Stimulated activated CD8-positive, alpha-beta memory T cell treated with anti-CD3 and anti-CD28 coated beads, Interleukin-15, amount 100 ng/mL, for 4 hours (primary cell): Measurements from ENCODE around the gene PLK2.

Experiments
- DNase-seq, 2 donors: peaks; one replicate each; pipeline ENCODE4 v3.0.0-alpha.2; 2020; ENCODE audit warnings: low read depth in 2 of 2

The PLK2 gene

DNA sequence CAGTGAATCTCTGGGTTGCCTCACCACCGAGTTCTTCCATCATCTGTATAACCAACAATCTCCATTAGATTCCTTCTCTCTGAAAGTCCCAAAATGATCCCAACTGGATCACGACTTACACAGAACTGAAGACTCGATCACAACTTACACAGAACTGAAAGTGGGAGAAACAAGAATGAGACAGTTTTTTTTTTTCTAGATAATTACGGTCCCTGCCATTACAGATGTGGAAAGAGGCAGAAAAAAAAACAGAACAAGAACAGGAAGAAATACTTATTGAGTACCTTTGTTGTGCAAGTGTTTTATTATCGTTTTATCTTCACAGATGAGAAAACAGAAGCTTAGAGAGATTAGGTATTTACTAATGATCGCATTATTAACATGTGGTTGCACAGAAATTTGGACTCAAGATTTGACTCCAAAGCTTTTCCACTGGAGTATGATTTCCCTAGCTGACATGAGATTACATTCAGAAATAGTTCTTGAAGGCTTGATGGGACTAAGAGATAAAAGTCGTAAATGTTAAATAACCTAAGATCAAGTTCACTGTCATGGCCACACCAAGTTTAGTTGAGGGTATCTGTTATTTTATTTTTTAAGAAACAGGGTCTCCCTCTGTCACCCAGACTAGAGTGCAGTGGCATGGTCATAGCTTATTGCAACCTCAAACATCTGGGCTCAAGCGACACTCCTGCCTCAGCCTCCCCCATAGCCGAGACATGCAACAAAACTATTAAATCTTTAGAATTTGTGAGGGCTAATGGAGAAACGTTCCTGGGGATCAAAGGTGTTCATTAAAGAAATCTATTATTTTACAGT lies 8.9 kb downstream of the PLK2 start:
- DNase-seq, result no peak

DNA sequence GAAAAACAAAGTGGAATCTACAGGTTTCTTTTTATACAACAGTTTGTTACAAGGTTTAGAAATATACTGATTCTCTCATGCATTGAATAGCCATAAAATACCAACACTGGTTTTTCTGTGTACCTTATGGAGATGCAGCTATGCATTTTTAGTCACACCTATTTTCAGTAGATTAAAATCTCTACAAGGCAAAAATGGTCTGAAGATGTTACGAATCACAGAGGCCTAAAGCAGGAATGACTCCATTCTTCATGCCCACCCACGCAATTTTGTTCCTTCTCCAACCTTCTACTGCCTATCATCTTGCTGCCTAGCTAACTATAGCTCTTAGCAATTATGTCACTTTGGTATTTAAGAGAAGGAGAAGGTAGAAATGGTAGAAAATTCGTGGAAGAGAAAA lies 9.9 kb downstream of the PLK2 start:
- DNase-seq, result no peak

DNA sequence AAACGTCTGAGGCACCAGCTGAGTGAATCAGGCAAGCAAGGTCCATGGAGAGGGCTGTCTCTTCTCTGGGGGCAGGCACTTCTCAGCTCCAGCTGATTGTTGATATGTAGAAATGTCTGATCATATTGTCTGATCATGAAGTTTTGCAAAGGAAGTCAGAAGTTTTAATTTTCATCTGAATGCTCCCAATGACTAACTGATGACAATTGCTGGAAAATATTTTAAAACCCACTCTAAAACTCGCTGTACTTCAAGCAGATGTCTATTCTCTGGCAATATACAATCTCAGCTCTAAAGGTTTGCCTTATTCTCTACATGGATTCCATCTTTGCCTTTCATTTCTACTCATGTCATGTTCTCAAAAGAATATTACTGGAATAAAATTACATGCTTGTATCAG lies 12.7 kb downstream of the PLK2 start:
- no peak for DNase-seq

DNA sequence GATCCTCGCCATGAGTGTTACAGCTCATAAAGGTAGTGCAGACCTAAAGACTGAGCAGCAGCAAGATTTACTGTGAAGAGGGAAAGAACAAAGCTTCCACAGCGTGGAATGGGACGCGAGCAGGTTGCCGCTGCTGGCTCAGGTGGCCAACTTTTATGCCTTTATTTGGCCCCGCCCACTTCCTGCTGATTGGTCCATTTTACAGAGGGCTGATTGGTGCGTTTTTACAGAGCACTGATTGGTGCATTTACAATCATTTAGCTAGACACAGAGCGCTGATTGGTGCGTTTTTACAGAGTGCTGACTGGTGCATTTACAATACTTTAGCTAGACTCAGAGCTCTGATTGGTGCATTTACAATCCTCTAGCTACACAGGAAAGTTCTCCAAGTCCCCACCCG lies 13.9 kb downstream of the PLK2 start:
- DNase-seq, result no peak

DNA sequence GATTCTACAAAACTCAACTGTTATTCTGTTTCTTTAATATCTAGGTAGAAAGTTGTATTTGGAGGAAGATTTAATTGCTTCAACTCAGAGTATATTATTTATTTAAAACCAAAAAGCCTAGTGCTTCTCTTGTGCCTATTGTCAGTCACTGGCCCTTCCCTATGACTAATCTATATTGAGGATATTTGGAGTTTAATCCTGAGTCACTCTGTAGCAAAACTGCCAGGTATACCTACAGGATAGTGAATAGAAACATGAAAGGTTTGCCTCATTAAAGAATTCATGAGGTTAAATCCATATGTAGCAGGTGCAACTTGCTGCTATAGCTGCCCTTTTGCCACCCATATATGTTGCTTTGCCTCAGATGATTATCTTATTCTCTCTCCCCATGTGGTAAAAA lies 15.1 kb downstream of the PLK2 start:
- DNase-seq, result no peak

- DNase-seq, result no peak
Measured at GRCh38 chr5:58440901-58441460, 18.9 kb downstream of the PLK2 start.

GRCh38 chr5:58439094-58439644 lies 20.7 kb downstream of the PLK2 start:
- no peak for DNase-seq

- no peak for DNase-seq
Measured at GRCh38 chr5:58437661-58438060, 22.2 kb downstream of the PLK2 start.

DNA sequence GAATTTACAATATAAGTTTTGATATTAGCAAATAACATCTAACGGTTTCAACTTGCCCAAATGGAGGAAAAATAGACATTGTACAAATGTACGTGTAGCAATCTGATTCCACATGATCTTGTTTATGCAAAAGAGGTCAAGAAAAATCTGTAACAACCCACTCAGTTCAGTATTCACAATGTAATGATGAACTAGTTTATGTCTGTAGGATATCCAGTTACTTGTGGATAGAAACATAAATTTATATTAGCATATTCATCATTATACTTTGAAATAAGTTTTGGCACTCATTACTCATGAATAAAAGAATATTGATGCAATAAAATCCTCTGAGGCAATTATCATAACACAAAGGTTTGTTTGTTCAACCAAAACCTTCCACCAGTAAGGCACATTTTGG lies 28.1 kb downstream of the PLK2 start:
- no peak for DNase-seq

- DNase-seq, result no peak
Measured at GRCh38 chr5:58412932-58413331, 47.0 kb downstream of the PLK2 start.

DNA sequence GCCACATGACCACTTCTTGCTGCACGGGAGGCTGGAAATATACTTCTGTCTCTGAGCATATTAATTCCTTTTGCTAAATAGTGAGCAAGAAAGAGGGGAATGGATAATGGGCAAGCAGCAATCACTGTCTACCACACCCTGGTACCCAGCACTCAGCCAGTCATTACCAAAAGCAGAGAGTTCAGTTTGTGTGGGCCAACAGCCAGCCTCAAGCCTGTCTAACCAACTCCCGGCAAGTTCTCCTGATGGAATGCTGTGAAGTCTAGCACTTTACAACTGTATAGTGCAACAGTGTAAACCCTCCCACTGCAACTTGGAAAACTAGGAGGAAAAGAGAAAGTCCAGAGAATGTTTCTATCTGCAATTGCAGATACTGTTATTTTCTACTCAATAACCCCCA lies 47.8 kb downstream of the PLK2 start:
- DNase-seq, result no peak

DNA sequence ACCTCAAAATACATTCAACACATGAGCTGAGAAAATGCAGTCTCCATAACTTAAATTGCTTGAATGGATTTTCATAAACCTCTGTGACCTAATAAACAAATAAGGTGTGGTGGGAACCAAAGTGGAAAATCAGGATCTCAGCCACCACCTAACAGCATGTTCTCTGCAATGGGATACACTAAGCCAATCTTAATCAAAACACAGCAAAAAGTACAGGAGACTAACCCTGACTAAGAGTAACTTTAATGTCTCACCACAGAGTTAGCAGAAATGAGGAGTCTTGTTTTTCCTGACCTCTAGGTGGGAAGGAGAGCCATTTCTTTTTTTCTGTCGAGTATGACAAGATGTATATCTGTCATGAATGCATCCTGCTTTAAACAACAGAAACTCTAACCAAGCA lies 48.5 kb downstream of the PLK2 start:
- DNase-seq, result no peak

DNA sequence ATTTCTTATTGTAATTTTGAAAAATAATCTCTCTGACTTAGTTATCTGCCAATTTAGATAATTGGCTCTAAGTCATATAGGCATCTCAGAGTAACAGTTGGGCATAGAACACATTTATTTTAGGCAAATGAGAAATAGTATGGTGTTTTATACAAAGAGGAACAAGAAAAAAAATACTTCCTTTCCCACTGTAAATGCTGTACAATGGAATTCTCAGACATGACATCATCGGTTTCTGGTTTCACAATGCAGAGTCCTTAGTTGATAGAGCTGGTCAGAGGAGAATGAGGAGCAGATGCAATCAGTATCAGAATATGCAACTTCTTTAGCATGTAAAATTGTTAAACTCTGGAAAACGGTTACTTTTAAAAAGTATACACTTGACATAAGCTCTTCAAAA lies 49.4 kb downstream of the PLK2 start:
- no peak for DNase-seq

DNA sequence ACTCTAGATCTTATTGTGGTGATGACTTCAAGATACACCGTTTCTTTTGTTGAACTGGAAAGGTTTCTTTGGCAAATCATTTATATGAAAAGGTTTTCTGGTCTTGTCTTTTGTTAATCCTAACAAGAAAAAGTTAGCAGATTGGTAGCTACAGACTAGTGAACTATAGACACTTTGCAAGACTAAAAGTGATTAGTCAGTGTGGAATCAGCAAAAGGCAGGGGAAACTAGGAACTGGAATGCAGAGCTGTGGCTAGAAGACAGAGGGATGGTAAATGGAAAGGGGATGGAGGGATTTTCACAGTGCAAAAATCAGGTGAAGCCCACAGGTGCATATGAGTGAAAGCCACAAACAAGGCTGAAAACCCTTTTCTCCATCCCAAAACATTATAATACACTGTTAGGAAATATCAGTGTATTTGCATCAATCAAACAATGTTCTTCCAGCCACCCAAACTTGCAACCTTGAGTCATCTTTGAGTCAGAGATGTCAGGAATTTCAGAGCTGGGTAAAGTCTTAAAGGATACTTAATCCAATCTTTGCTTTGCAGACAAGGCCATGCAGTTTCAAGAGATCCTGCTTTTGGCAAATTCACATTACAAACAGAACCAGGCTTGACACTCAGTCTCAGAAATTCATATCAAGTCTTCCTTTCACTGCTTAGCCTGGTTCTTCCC lies 52.7 kb downstream of the PLK2 start:
- DNase-seq, result no peak

- no peak for DNase-seq
Measured at GRCh38 chr5:58406394-58406793, 53.5 kb downstream of the PLK2 start.

GRCh38 chr5:58405175-58405574 lies 54.7 kb downstream of the PLK2 start:
- DNase-seq, result no peak

DNA sequence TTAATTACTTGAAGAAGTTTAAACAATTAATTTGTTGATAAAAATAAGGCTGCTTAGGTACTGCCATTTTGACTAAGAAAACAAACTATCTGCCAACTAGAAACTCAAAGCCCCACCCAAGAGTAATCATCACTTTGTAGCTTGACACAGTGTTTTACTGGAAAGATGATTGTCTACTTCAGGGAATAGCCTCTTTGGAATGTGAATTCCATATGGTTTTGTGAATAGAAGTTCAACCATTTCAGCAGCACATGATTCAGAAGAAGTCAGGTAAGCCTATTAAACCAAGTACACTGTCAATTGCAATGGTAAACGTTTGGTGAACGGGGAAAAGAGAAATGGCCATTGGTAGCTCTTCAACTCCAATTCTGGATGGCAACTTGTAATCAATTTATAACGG lies 55.2 kb downstream of the PLK2 start:
- no peak for DNase-seq
